MCF 10A (cell line): Measurements from ENCODE around the gene GRIA2. TPM values are rescaled to one million over a fixed set of nuclear protein-coding genes. Genes with fewer than 3 reads are reported as not detected.
A peak's percentile ranks its signal among the peaks of the same experiment; 100 is the strongest.

ENCODE experiments used
- BruUV-seq: library from RNA; stranded (reverse); fragments of 400-500 nt; replicated peaks from 2 replicates; lab custom pipeline; 2021; lab: Mats Ljungman, UMichigan
- CTCF ChIA-PET: fragments of 300-600 bp; sonication (Branson Sonifier 250); formaldehyde crosslinking; extraction: SDS; loops from one replicate; lab custom pipeline; 2021; ENCODE audit warnings: antibody characterized with exemption, inconsistent platforms; lab: Yijun Ruan, JAX
- POLR2A ChIA-PET: fragments of 300-600, 350-650 bp; sonication (Branson Sonifier 250); formaldehyde crosslinking; extraction: SDS; loops from one replicate; lab custom pipeline; 2020; ENCODE audit warnings: antibody characterized with exemption, inconsistent platforms; lab: Yijun Ruan, JAX
- DNase-seq: peaks from one replicate; pipeline ENCODE4 v3.0.0-alpha.2; 2018; ENCODE audit not compliant: unreplicated experiment
- H3K27ac Mint-ChIP-seq: one replicate; pipeline ENCODE4 v1.8.0; 2022; ENCODE audit warnings: mild to moderate bottlenecking, low read depth, mixed read lengths; ENCODE audit not compliant: unreplicated experiment
- H3K27me3 Mint-ChIP-seq: one replicate; pipeline ENCODE4 v1.8.0; 2022; ENCODE audit warnings: mixed read lengths; ENCODE audit not compliant: insufficient read depth, unreplicated experiment
- H3K36me3 Mint-ChIP-seq: one replicate; pipeline ENCODE4 v1.8.0; 2022; ENCODE audit warnings: mild to moderate bottlenecking, moderate library complexity, mixed read lengths; ENCODE audit not compliant: insufficient read depth, unreplicated experiment
- H3K4me1 Mint-ChIP-seq: one replicate; pipeline ENCODE4 v1.8.0; 2022; ENCODE audit warnings: mixed read lengths; ENCODE audit not compliant: insufficient read depth, unreplicated experiment
- H3K4me3 Mint-ChIP-seq: one replicate; pipeline ENCODE4 v1.8.0; 2022; ENCODE audit warnings: mild to moderate bottlenecking, moderate library complexity, mixed read lengths; ENCODE audit not compliant: unreplicated experiment
- H3K9me3 Mint-ChIP-seq: one replicate; pipeline ENCODE4 v1.8.0; 2022; ENCODE audit warnings: mixed read lengths; ENCODE audit not compliant: unreplicated experiment
- intact Hi-C: fragments of 100-400 bp; cut with micrococcal nuclease; formaldehyde crosslinking; loops from 2 replicates; pipeline ENCODE4 v1.14.1; 2022
- total RNA-seq: library from RNA; stranded (reverse); gene quantifications from 2 replicates; pipeline ENCODE4 v1.2.3, GENCODE V29; 2022
- TF ChIP-seq, protein P1 (sequence below): fragments of 200-600 bp; IDR thresholded peaks from one replicate; pipeline ENCODE4 v1.8.0; 2022; ENCODE audit warnings: antibody characterized with exemption, mild to moderate bottlenecking; ENCODE audit not compliant: unreplicated experiment

GRIA2 gene
- total RNA-seq, 1 experiment from 2014 or later = not detected

DNA sequence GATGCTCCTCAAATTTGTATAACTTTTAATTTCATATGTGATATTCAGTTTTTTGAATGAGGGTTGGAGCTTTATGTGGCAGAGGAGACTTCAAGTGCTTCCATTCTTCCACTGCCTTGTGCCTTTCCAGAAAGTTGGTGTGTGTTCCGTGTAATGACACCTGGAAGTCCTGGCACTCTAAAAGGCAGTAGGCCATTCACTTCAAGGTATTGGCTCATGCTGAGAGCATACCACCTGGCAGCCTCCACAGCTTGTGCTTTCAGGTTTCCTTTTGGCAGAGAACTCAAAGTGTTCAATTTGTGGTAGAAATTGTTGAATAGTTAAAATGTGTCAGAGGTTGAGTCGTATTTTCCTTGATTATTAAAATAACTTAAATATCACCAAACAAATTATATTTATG, 49.6 kb downstream of the GRIA2 start:
- no peaks in the 10 kb centered on the region for H3K36me3 Mint-ChIP-seq
- H3K27me3 Mint-ChIP-seq = no peaks in the 10 kb centered on the region
- TF ChIP-seq, protein P1, sequence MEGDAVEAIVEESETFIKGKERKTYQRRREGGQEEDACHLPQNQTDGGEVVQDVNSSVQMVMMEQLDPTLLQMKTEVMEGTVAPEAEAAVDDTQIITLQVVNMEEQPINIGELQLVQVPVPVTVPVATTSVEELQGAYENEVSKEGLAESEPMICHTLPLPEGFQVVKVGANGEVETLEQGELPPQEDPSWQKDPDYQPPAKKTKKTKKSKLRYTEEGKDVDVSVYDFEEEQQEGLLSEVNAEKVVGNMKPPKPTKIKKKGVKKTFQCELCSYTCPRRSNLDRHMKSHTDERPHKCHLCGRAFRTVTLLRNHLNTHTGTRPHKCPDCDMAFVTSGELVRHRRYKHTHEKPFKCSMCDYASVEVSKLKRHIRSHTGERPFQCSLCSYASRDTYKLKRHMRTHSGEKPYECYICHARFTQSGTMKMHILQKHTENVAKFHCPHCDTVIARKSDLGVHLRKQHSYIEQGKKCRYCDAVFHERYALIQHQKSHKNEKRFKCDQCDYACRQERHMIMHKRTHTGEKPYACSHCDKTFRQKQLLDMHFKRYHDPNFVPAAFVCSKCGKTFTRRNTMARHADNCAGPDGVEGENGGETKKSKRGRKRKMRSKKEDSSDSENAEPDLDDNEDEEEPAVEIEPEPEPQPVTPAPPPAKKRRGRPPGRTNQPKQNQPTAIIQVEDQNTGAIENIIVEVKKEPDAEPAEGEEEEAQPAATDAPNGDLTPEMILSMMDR = no peak
- H3K4me1 Mint-ChIP-seq = peaks cover 11% of the 10 kb centered on the region
- ChIA-PET POLR2A (interaction anchor here (0.6 to 1.3 kb wide), 3 partner anchors 11 to 1198 kb away, joined by 3 read pairs; no protein-coding TSS in a partner anchor), CTCF (interaction anchor here (0.7 kb wide), 1 partner anchor 1132 kb away, joined by 4 read pairs; no protein-coding TSS in a partner anchor)
- no peaks in the 10 kb centered on the region for H3K9me3 Mint-ChIP-seq
- no TSS peak for BruUV-seq
- no peak overlapping the region for H3K4me3 Mint-ChIP-seq
- no peak overlapping the region for H3K27ac Mint-ChIP-seq
- no peak for DNase-seq
- intact Hi-C loops = no loop called here

DNA sequence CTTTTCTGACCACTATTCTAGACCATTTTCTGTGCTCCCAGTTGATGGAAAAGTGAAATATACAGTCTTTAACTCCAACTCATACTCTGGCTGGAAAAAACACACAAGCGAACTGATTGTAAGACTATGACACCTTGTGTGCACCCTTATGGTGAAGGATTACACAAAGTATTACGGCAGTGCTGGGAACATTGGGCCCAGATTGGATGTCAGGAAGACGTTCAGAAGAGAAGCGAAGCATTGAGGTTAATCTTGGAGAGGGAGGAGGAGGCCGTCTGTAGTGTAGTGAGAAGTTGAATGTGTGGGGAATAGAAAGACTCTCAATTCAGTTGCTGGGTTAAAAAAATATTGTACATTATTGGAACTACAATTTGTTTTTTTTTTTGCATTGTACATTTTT, 50.0 kb downstream of the GRIA2 start:
- DNase-seq = no peak
- CTCF ChIA-PET = interaction anchor here (0.6 kb wide), 1 partner anchor 52 kb away, joined by 7 read pairs; no protein-coding TSS in a partner anchor
- Mint-ChIP-seq H3K4me1 (peaks cover 8% of the 10 kb centered on the region), H3K36me3 (no peaks in the 10 kb centered on the region), H3K4me3 (no peak overlapping the region), H3K27ac (no peak overlapping the region), H3K9me3 (no peaks in the 10 kb centered on the region), H3K27me3 (no peaks in the 10 kb centered on the region)
- TF ChIP-seq, protein P1 = no peak
- intact Hi-C loops = no loop called here
- BruUV-seq = no TSS peak
- POLR2A ChIA-PET = interaction anchor here (1.0 to 1.3 kb wide), 2 partner anchors 10 to 45 kb away, joined by 3 read pairs; no protein-coding TSS in a partner anchor

DNA sequence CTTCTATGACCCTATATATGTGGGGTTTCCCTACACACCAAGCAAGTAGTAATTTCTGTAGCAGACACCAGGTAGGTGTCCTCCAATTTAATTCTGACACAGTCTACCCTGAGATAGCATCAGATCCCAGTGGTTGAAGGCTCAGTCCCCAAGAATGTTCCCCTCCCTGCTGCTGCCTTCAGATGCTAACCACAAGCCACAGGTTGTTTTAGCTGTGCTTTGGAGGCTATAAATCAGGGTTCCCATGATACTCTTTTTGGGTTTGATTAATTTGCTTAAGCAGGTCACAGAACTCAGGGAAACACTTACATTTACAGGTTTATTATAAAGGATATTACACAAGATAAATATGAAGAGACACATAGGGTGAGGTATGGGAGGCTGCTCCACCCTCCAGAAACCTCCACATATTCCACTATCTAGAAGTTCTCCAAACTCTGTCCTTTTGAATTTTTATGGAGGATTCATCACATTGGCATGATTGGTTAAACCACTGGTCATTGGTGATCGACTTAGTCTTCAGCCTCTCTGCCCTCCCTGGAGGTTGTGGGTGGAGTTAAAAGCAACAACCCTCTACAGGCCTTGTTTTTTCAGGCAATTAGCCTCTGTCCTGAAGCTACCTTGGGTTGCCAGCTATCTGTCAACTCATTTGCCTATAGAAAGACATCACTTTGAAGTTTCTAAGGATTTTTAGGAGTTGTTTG, 50.8 kb downstream of the GRIA2 start:
- H3K4me1 Mint-ChIP-seq = peaks cover under 1% of the 10 kb centered on the region
- H3K36me3 Mint-ChIP-seq = no peaks in the 10 kb centered on the region
- TF ChIP-seq, protein P1 = no peak
- no peak overlapping the region for H3K4me3 Mint-ChIP-seq
- no peak for DNase-seq
- no peaks in the 10 kb centered on the region for H3K27me3 Mint-ChIP-seq
- POLR2A ChIA-PET = interaction anchor here (1.0 kb wide), 1 partner anchor 46 kb away, joined by 3 read pairs; no protein-coding TSS in a partner anchor
- H3K9me3 Mint-ChIP-seq = no peaks in the 10 kb centered on the region
- CTCF ChIA-PET = interaction anchor here (0.6 kb wide), 1 partner anchor 53 kb away, joined by 7 read pairs; no protein-coding TSS in a partner anchor
- no peak overlapping the region for H3K27ac Mint-ChIP-seq
- intact Hi-C loops = no loop called here
- BruUV-seq = no TSS peak

DNA sequence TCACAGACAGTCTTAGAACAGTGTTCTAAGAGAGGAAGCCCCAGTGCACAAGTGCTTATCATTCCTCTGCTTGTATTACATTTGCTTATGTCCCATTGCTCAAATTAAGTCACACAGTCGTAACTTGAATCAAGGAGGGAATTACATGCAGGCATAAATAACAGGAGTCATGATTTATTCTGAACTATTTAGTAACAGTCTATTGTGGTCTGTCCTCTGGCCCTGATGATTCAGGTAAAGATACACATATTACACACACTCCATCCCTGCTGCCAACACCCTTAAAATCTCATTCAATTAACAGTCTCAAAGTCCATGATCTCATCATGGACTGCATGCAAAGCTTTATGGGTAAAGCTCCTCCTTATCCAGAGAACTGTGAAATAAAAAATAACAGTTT, 60.1 kb downstream of the GRIA2 start:
- intact Hi-C loops = no loop called here
- ChIA-PET CTCF (interaction anchor here (0.6 to 1.1 kb wide), 2 partner anchors 15 to 186 kb away, joined by 3 read pairs; no protein-coding TSS in a partner anchor), POLR2A (interaction anchor here (0.6 to 1.7 kb wide), 4 partner anchors 11 to 463 kb away, joined by 3 to 5 read pairs (median 3); no protein-coding TSS in a partner anchor)
- H3K4me3 Mint-ChIP-seq = no peak overlapping the region
- no peaks in the 10 kb centered on the region for H3K9me3 Mint-ChIP-seq
- DNase-seq = peak; percentile 14
- H3K4me1 Mint-ChIP-seq = no peaks in the 10 kb centered on the region
- no peaks in the 10 kb centered on the region for H3K27me3 Mint-ChIP-seq
- no peaks in the 10 kb centered on the region for H3K36me3 Mint-ChIP-seq
- BruUV-seq = no TSS peak
- H3K27ac Mint-ChIP-seq = no peak overlapping the region
- TF ChIP-seq, protein P1 = no peak
